GM21360 (cell line): ENCODE measurements around the gene MRPL42.
"Not testable (repeated sequence)": the region's sequence is repeated elsewhere in the genome, so short reads cannot be mapped to it uniquely, and the experiment has no call there.

Experiments used
- ATAC-seq: cut with Tn5 transposase; IDR thresholded peaks from one replicate; pipeline ENCODE4 v1.9.1; 2021; ENCODE audit warnings: mild to moderate bottlenecking, moderate library complexity; ENCODE audit not compliant: unreplicated experiment

MRPL42 gene

DNA sequence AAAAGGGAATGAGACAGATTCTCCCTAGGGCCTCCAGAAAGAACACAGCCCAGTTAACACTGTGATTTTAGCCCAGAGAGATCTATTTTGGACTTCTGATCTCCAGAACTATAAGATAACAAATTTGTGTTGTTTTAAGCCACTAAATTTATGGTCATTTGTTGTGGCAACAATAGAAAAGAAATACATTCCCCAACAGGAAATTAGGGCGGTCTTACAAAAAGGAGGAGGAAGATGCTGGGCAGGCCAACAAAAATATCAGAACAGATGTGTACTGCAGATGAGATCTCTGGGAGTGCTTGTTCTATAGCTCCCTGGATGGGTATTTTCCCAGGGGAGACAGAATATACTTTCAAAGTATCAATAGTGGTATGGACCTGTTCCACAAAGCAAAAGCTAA lies 73.2 kb downstream of the MRPL42 start:
- no peak for ATAC-seq

DNA sequence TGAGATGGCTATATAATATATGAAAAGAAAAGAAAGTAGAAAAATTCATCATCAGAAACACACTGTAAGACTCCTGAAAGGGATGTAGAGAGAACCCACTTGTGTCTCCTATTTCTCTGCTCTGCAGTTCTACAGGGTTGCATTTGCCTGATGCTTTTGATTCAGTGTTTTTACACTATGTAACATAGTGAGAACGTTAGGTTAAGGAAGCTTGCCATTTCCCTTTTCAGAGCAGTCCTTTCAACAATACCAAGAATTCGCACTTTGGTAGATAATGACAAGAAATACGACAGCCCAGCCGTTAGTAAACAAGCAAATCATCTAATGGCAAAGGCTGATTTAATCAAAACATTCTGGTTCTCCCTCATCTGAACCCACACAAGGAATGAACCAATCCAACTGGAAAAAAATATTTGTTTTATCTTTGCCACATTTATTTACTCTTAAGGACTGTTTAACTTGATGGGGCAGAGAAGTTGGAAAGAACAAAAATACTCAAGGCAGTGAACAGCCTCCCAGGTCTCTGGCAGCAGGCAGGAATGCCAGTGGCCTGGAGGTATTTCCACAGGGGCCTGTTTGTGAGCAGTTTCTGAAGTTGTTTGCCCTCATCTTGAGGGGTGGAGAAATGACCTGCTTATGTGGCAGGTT lies 74.4 kb downstream of the MRPL42 start:
- ATAC-seq = no peak

DNA sequence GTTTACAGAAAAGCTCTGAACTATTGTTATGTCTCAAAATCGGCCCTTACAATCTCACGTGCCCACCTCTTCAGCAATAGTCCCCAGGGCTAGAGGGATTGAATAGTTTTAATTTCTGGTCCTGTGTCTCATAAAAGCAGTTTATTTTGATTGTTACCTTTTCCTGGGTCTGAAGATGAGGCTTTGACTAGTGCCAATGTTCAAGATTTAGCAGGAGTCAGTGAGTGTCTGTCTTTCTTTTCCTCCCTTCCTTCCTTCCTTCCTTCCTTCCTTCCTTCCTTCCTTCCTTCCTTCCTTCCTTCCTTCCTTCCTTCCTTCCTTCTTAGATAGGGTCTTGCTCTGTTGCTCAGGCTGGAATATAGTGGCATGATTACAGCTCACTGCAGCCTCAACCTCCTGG lies 80.5 kb downstream of the MRPL42 start:
- ATAC-seq = no peak

GRCh38 chr12:93549174-93549573 lies 81.9 kb downstream of the MRPL42 start:
- no peak for ATAC-seq

- no peak for ATAC-seq
These were observed 83.7 kb downstream of the MRPL42 start for GRCh38 chr12:93550748-93551611.

- no peak for ATAC-seq
These were observed 85.1 kb downstream of the MRPL42 start for GRCh38 chr12:93552427-93552826.

GRCh38 chr12:93557879-93558278 lies 90.6 kb downstream of the MRPL42 start:
- ATAC-seq = not testable (repeated sequence)

DNA sequence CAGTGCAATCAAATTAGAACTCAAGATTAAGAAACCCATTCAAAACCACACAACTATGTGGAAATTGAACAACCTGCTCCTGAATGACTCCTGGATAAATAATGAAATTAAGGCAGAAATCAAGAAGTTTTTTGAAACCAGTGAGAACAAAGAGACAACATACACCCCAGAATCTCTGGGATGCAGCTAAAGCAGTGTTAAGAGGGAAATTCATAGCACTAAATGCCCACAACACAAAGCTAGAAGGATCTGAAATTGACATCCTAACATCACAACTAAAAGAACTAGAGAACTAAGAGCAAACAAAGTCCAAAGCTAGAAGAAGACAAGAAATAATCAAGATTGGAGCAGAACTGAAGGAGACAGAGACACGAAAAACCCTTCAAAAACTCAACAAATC lies 91.4 kb downstream of the MRPL42 start:
- not testable (repeated sequence) for ATAC-seq

GRCh38 chr12:93563807-93564538 lies 96.7 kb downstream of the MRPL42 start:
- no peak for ATAC-seq

- ATAC-seq = no peak
These were observed 98.4 kb downstream of the MRPL42 start for GRCh38 chr12:93565760-93566159.
